GM23338 (cell line): ENCODE results near the gene RO60. TPM values are rescaled to one million over a fixed set of nuclear protein-coding genes. Genes with fewer than 3 reads are reported as not detected.

Source experiments
- ATAC-seq: fragments of 200-7000 bp; cut with Tn5 transposase; 3 replicates; pipeline ENCODE4 v1.9.1; 2020
- DNase-seq: peaks from one replicate; pipeline ENCODE4 v3.0.0-alpha.2; 2015; ENCODE audit warnings: low spot score
- H2AFZ ChIP-seq: fragments of 200-600 bp; sonication (generic); 2 replicates; pipeline ENCODE4 v1.8.0; 2016; ENCODE audit warnings: antibody characterized with exemption, mild to moderate bottlenecking, moderate library complexity
- H3F3A ChIP-seq: fragments of 200-600 bp; sonication (generic); replicated peaks from 2 replicates; pipeline ENCODE4 v1.8.0; 2017; ENCODE audit warnings: antibody characterized with exemption, mixed run types, low read depth
- H3K27ac ChIP-seq: fragments of 200-600 bp; sonication (generic); 2 replicates; pipeline ENCODE4 v1.6.1; 2016; ENCODE audit warnings: low read depth
- H3K27me3 ChIP-seq: fragments of 200-600 bp; sonication (generic); 2 replicates; pipeline ENCODE4 v1.8.0; 2016; ENCODE audit warnings: mild to moderate bottlenecking, mixed run types, moderate library complexity; ENCODE audit not compliant: insufficient read depth
- H3K36me3 ChIP-seq: fragments of 200-600 bp; sonication (generic); 2 replicates; pipeline ENCODE4 v1.8.0; 2016; ENCODE audit warnings: mild to moderate bottlenecking; ENCODE audit not compliant: insufficient read depth
- H3K4me1 ChIP-seq: fragments of 200-600 bp; sonication (generic); 2 replicates; pipeline ENCODE4 v1.8.0; 2016; ENCODE audit warnings: mild to moderate bottlenecking, moderate library complexity; ENCODE audit not compliant: insufficient read depth
- H3K4me2 ChIP-seq: fragments of 200-600 bp; sonication (generic); 2 replicates; pipeline ENCODE4 v1.7.1; 2017; ENCODE audit warnings: mixed run types
- H3K4me3 ChIP-seq: fragments of 200-600 bp; sonication (generic); 2 replicates; pipeline ENCODE4 v1.6.1; 2016; ENCODE audit warnings: mixed run types
- H3K79me2 ChIP-seq: fragments of 200-600 bp; sonication (generic); replicated peaks from 2 replicates; pipeline ENCODE4 v1.8.0; 2017; ENCODE audit warnings: mild to moderate bottlenecking; ENCODE audit not compliant: insufficient read depth
- H3K9me2 ChIP-seq: fragments of 200-600 bp; sonication (generic); 2 replicates; pipeline ENCODE4 v1.8.0; 2017; ENCODE audit not compliant: insufficient read depth
- H4K20me1 ChIP-seq: fragments of 200-600 bp; sonication (generic); replicated peaks from 2 replicates; pipeline ENCODE4 v1.8.0; 2017; ENCODE audit warnings: mild to moderate bottlenecking; ENCODE audit not compliant: insufficient read depth
- H3K27ac Mint-ChIP-seq: 2 replicates; pipeline ENCODE4 v1.8.0; 2020; ENCODE audit warnings: inconsistent platforms, mild to moderate bottlenecking, moderate library complexity, mixed read lengths
- H3K27me3 Mint-ChIP-seq: 3 replicates; pipeline ENCODE4 v1.8.0; 2022; ENCODE audit warnings: low read depth, mild to moderate bottlenecking, moderate library complexity, mixed read lengths, inconsistent platforms; ENCODE audit not compliant: insufficient read depth, poor library complexity
- H3K36me3 Mint-ChIP-seq: 3 replicates; pipeline ENCODE4 v1.8.0; 2021; ENCODE audit warnings: low read depth, mild to moderate bottlenecking, inconsistent platforms, moderate library complexity, mixed read lengths
- H3K4me1 Mint-ChIP-seq: 3 replicates; pipeline ENCODE4 v1.8.0; 2020; ENCODE audit warnings: mild to moderate bottlenecking, inconsistent platforms, mixed read lengths
- H3K4me3 Mint-ChIP-seq: 3 replicates; pipeline ENCODE4 v1.8.0; 2021; ENCODE audit warnings: moderate library complexity, mild to moderate bottlenecking, inconsistent platforms, mixed read lengths
- H3K9me3 Mint-ChIP-seq: 3 replicates; pipeline ENCODE4 v1.8.0; 2020; ENCODE audit warnings: moderate library complexity, mild to moderate bottlenecking, inconsistent platforms, mixed read lengths
- CREB1 ChIP-seq: fragments of 250-450 bp; sonication (Bioruptor Pico); IDR thresholded peaks from 2 replicates; pipeline ENCODE4 v1.5.0; 2020; ENCODE audit warnings: low read depth, mild to moderate bottlenecking, moderate library complexity
- EZH2 ChIP-seq: fragments of 200-600 bp; sonication (generic); IDR thresholded peaks from one replicate; pipeline ENCODE4 v1.8.0; 2017; ENCODE audit warnings: antibody characterized with exemption, mild to moderate bottlenecking, low read depth; ENCODE audit not compliant: unreplicated experiment
- EZH2phosphoT487 ChIP-seq: fragments of 200-600 bp; sonication (generic); IDR thresholded peaks from one replicate; pipeline ENCODE4 v1.8.1; 2018; ENCODE audit warnings: antibody characterized with exemption; ENCODE audit not compliant: unreplicated experiment
- POLR2AphosphoS5 ChIP-seq: IDR thresholded peaks from 2 replicates; pipeline ENCODE4 v1.6.1; 2016; ENCODE audit warnings: antibody characterized with exemption, low read depth
- STAT1 ChIP-seq: IDR thresholded peaks from one replicate; pipeline ENCODE4 v1.6.1; 2016; ENCODE audit warnings: antibody characterized with exemption; ENCODE audit not compliant: unreplicated experiment
- ZNF114 ChIP-seq: fragments of 250-450 bp; sonication (Bioruptor Pico); IDR thresholded peaks from 2 replicates; pipeline ENCODE4 v1.5.0; 2020; ENCODE audit warnings: mild to moderate bottlenecking, moderate library complexity
- ZNF331 ChIP-seq: fragments of 250-450 bp; sonication (Bioruptor Pico); IDR thresholded peaks from 2 replicates; pipeline ENCODE4 v1.5.0; 2020; ENCODE audit warnings: low read depth, mild to moderate bottlenecking, moderate library complexity
- polyA plus RNA-seq: library from polyadenylated mRNA; unstranded; fragments of >200 nt; fragmentation: Nextera tagmentation; extraction: Ambion mirVana; gene quantifications from 2 replicates; pipeline ENCODE4 v1.2.1, GENCODE V29; 2016
- total RNA-seq: library from RNA; depleted of rRNA; stranded (reverse); fragments of >200 nt; shearing (Covaris generic); gene quantifications from 2 replicates; pipeline ENCODE4 v1.2.3, GENCODE V29; 2014
- TF ChIP-seq, protein P1 (sequence below): fragments of 250-450 bp; sonication (Bioruptor Pico); IDR thresholded peaks from 2 replicates; pipeline ENCODE4 v1.5.0; 2020; ENCODE audit warnings: mild to moderate bottlenecking, moderate library complexity

Gene RO60
- total and polyA plus RNA-seq, 2 experiments from 2014 or later: 103 to 130 TPM

DNA sequence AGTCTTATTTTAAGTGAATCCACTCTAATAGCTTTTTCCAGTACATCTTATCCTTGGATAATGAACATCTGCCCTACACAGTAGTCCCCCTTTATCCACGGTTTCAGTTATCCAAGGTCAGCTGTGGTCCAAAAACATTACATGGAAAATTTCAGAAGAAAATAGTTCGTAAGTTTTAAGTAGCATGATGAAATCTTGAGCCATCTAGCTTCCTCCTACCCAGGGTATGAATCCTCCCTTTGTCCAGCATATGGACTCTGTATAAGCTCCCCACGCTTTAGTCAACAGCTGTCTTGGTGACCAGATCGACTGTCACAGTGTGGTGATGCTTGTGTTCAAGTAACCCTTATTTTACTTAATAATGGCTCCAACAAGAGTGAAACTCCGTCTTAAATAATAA is 43.2 kb downstream of the RO60 start:
- Histone ChIP-seq H3K4me3 (no peak overlapping the region), H2AFZ (no peak overlapping the region), H3K79me2 (peaks cover 12% of the 10 kb centered on the region; the same call in 1 of the 2 replicates), H3K36me3 (no peaks in the 10 kb centered on the region; the same call in 1 of the 2 replicates), H4K20me1 (peaks cover 8% of the 10 kb centered on the region), H3K27me3 (peaks cover 16% of the 10 kb centered on the region), H3K4me2 (no peak overlapping the region), H3K9me2 (no peaks in the 10 kb centered on the region), H3K27ac (no peak overlapping the region), H3K4me1 (peaks cover 11% of the 10 kb centered on the region; the same call in 1 of the 2 replicates), H3F3A (peaks cover 11% of the 10 kb centered on the region)
- H3K4me1 Mint-ChIP-seq: peaks cover 18% of the 10 kb centered on the region; the same call in 2 of the 3 replicates
- TF ChIP-seq, protein P1, sequence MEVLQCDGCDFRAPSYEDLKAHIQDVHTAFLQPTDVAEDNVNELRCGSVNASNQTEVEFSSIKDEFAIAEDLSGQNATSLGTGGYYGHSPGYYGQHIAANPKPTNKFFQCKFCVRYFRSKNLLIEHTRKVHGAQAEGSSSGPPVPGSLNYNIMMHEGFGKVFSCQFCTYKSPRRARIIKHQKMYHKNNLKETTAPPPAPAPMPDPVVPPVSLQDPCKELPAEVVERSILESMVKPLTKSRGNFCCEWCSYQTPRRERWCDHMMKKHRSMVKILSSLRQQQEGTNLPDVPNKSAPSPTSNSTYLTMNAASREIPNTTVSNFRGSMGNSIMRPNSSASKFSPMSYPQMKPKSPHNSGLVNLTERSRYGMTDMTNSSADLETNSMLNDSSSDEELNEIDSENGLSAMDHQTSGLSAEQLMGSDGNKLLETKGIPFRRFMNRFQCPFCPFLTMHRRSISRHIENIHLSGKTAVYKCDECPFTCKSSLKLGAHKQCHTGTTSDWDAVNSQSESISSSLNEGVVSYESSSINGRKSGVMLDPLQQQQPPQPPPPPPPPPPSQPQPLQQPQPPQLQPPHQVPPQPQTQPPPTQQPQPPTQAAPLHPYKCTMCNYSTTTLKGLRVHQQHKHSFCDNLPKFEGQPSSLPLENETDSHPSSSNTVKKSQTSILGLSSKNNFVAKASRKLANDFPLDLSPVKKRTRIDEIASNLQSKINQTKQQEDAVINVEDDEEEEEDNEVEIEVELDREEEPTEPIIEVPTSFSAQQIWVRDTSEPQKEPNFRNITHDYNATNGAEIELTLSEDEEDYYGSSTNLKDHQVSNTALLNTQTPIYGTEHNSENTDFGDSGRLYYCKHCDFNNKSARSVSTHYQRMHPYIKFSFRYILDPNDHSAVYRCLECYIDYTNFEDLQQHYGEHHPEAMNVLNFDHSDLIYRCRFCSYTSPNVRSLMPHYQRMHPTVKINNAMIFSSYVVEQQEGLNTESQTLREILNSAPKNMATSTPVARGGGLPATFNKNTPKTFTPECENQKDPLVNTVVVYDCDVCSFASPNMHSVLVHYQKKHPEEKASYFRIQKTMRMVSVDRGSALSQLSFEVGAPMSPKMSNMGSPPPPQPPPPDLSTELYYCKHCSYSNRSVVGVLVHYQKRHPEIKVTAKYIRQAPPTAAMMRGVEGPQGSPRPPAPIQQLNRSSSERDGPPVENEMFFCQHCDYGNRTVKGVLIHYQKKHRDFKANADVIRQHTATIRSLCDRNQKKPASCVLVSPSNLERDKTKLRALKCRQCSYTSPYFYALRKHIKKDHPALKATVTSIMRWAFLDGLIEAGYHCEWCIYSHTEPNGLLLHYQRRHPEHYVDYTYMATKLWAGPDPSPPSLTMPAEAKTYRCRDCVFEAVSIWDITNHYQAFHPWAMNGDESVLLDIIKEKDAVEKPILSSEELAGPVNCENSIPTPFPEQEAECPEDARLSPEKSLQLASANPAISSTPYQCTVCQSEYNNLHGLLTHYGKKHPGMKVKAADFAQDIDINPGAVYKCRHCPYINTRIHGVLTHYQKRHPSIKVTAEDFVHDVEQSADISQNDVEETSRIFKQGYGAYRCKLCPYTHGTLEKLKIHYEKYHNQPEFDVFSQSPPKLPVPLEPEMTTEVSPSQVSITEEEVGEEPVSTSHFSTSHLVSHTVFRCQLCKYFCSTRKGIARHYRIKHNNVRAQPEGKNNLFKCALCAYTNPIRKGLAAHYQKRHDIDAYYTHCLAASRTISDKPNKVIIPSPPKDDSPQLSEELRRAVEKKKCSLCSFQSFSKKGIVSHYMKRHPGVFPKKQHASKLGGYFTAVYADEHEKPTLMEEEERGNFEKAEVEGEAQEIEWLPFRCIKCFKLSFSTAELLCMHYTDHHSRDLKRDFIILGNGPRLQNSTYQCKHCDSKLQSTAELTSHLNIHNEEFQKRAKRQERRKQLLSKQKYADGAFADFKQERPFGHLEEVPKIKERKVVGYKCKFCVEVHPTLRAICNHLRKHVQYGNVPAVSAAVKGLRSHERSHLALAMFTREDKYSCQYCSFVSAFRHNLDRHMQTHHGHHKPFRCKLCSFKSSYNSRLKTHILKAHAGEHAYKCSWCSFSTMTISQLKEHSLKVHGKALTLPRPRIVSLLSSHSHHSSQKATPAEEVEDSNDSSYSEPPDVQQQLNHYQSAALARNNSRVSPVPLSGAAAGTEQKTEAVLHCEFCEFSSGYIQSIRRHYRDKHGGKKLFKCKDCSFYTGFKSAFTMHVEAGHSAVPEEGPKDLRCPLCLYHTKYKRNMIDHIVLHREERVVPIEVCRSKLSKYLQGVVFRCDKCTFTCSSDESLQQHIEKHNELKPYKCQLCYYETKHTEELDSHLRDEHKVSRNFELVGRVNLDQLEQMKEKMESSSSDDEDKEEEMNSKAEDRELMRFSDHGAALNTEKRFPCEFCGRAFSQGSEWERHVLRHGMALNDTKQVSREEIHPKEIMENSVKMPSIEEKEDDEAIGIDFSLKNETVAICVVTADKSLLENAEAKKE (CRISPR knock-in tag): no peak
- TF ChIP-seq POLR2AphosphoS5: no peak
- no peak for TF ChIP-seq EZH2
- TF ChIP-seq CREB1 (CRISPR knock-in tag): no peak
- TF ChIP-seq EZH2phosphoT487: no peak
- TF ChIP-seq ZNF114 (CRISPR knock-in tag): no peak
- no peak for TF ChIP-seq STAT1
- no peak for TF ChIP-seq ZNF331 (CRISPR knock-in tag)
- no peak overlapping the region for H3K27ac Mint-ChIP-seq
- H3K9me3 Mint-ChIP-seq: no peaks in the 10 kb centered on the region
- peaks cover 4% of the 10 kb centered on the region for H3K27me3 Mint-ChIP-seq
- no peak for ATAC-seq
- H3K36me3 Mint-ChIP-seq: no peaks in the 10 kb centered on the region
- H3K4me3 Mint-ChIP-seq: no peak overlapping the region
- DNase-seq: no peak
